Measurements from ENCODE around the gene CCNA2.

DNA sequence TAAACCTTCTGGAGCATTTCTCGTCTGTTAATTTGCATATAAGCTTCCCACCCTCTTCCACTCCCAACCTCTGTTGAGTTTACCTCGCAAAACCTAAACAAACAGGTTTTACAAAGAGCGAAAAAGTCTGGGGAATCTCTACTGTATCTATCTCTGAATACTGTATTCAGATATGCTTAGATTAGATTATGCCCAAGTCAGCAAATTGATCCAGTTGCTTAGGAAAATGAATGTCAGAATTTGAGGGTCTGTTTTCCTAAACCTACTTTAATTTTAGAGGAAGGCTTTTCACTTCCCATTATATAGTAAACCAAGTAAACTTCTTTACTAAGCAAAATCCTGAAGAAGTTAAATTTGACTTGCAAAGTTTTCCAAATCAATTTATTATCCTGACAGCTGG is 6.7 kb downstream of the CCNA2 start:
- TF ChIP-seq GATAD2A (IDR thresholded peaks at IDR 0.05) (no peak), NFE2L1 (tag; IDR thresholded peaks at IDR 0.05; ENCODE audit: borderline replicate concordance, low read depth) (no peak), NRF1 (conservative IDR thresholded peaks at IDR 0.05 in 1 of 2, IDR thresholded peaks at IDR 0.05 in 1 of 2) (no peak), ZNF274 (IDR thresholded peaks at IDR 0.05; ENCODE audit: borderline replicate concordance, low read depth, low read length) (no peak), KLF1 (tag; IDR thresholded peaks at IDR 0.05) (no peak), ZBTB8A (IDR thresholded peaks at IDR 0.05; ENCODE audit: partially characterized antibody) (no peak), ETV1 (tag; conservative IDR thresholded peaks at IDR 0.05; ENCODE audit: low read depth) (no peak), NR2C1 (IDR thresholded peaks at IDR 0.05) (no peak), NR2C1 (tag; IDR thresholded peaks at IDR 0.05) (no peak), SIN3A (IDR thresholded peaks at IDR 0.05; ENCODE audit: borderline replicate concordance in 2 of 2, control insufficient read depth in 1 of 2, low read depth in 2 of 2, low read length in 2 of 2) (no peak)
- TF ChIP-seq, protein P1, sequence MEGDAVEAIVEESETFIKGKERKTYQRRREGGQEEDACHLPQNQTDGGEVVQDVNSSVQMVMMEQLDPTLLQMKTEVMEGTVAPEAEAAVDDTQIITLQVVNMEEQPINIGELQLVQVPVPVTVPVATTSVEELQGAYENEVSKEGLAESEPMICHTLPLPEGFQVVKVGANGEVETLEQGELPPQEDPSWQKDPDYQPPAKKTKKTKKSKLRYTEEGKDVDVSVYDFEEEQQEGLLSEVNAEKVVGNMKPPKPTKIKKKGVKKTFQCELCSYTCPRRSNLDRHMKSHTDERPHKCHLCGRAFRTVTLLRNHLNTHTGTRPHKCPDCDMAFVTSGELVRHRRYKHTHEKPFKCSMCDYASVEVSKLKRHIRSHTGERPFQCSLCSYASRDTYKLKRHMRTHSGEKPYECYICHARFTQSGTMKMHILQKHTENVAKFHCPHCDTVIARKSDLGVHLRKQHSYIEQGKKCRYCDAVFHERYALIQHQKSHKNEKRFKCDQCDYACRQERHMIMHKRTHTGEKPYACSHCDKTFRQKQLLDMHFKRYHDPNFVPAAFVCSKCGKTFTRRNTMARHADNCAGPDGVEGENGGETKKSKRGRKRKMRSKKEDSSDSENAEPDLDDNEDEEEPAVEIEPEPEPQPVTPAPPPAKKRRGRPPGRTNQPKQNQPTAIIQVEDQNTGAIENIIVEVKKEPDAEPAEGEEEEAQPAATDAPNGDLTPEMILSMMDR (IDR thresholded peaks at IDR 0.05 in 2 of 3, conservative IDR thresholded peaks at IDR 0.05 in 1 of 3; ENCODE audit: insufficient read depth in 2 of 3, low read depth in 1 of 3, low read length in 3 of 3), result no peak

Measured in K562 (cell line).